ENCODE results near the gene TTLL3.
A peak's percentile ranks its signal among the peaks of the same experiment; 100 is the strongest.
"Not testable (repeated sequence)": the region's sequence is repeated elsewhere in the genome, so short reads cannot be mapped to it uniquely, and the experiment has no call there.

Gene TTLL3

GRCh38 chr3:9833078-9833477, 23.0 kb downstream of the TTLL3 start:
- no peak overlapping the region for H3K4me3 Mint-ChIP-seq
- peaks cover 7% of the 10 kb centered on the region for H3K4me1 Mint-ChIP-seq (ENCODE audit: low read depth)
- H3K9me3 Mint-ChIP-seq (ENCODE audit: low read depth): no peaks in the 10 kb centered on the region
- H3K36me3 Mint-ChIP-seq: peaks cover 4% of the 10 kb centered on the region
- no peaks in the 10 kb centered on the region for H3K27me3 Mint-ChIP-seq
- no peak overlapping the region for H3K27ac Mint-ChIP-seq

GRCh38 chr3:9834520-9835380, 24.7 kb downstream of the TTLL3 start:
- Mint-ChIP-seq H3K9me3 (ENCODE audit: low read depth) (no peaks in the 10 kb centered on the region), H3K36me3 (peaks cover 4% of the 10 kb centered on the region), H3K4me3 (no peak overlapping the region), H3K27me3 (no peaks in the 10 kb centered on the region), H3K27ac (no peak overlapping the region), H3K4me1 (ENCODE audit: low read depth) (peaks cover 7% of the 10 kb centered on the region)

- Mint-ChIP-seq H3K27me3 (no peaks in the 10 kb centered on the region), H3K36me3 (peaks cover 6% of the 10 kb centered on the region), H3K9me3 (ENCODE audit: low read depth) (no peaks in the 10 kb centered on the region), H3K4me3 (no peak overlapping the region), H3K4me1 (ENCODE audit: low read depth) (peaks cover 11% of the 10 kb centered on the region), H3K27ac (no peak overlapping the region)
These were observed 27.9 kb downstream of the TTLL3 start for GRCh38 chr3:9837701-9838582.

- Mint-ChIP-seq H3K4me3 (no peak overlapping the region), H3K9me3 (ENCODE audit: low read depth) (no peaks in the 10 kb centered on the region), H3K4me1 (ENCODE audit: low read depth) (peaks cover 15% of the 10 kb centered on the region), H3K27ac (no peak overlapping the region), H3K36me3 (peaks cover 6% of the 10 kb centered on the region), H3K27me3 (no peaks in the 10 kb centered on the region)
These were observed 28.8 kb downstream of the TTLL3 start for GRCh38 chr3:9838856-9839255.

GRCh38 chr3:9841015-9841414, 31.0 kb downstream of the TTLL3 start:
- Mint-ChIP-seq H3K36me3 (peaks cover 3% of the 10 kb centered on the region), H3K27ac (peak overlapping the region; percentile 16), H3K4me3 (peak overlapping the region; percentile 46), H3K27me3 (no peaks in the 10 kb centered on the region), H3K9me3 (ENCODE audit: low read depth) (no peaks in the 10 kb centered on the region), H3K4me1 (ENCODE audit: low read depth) (peaks cover 20% of the 10 kb centered on the region)

- Mint-ChIP-seq H3K4me3 (peak within 1 kb of the TSS; percentile 96), H3K9me3 (ENCODE audit: low read depth) (no peaks in the 10 kb centered on the region), H3K27me3 (no peaks in the 10 kb centered on the region), H3K36me3 (peaks cover 3% of the 10 kb centered on the region), H3K27ac (peak within 1 kb of the TSS; percentile 94), H3K4me1 (ENCODE audit: low read depth) (peaks cover 20% of the 10 kb centered on the region)
These were observed 33.8 kb downstream of the TTLL3 start, which contains the start of gene RPUSD3 for GRCh38 chr3:9843715-9844438. Gene RPUSD3, minus strand, starts transcription at chr3:9844008. Its CDS starts 18 bp downstream, at chr3:9843990.

GRCh38 chr3:9846231-9846630, 36.2 kb downstream of the TTLL3 start:
- Mint-ChIP-seq H3K4me3 (no peak overlapping the region), H3K27ac (no peak overlapping the region), H3K4me1 (ENCODE audit: low read depth) (peaks cover 20% of the 10 kb centered on the region), H3K36me3 (peaks cover 3% of the 10 kb centered on the region), H3K9me3 (ENCODE audit: low read depth) (no peaks in the 10 kb centered on the region), H3K27me3 (no peaks in the 10 kb centered on the region)

- Mint-ChIP-seq H3K27me3 (no peaks in the 10 kb centered on the region), H3K4me3 (no peak overlapping the region), H3K36me3 (peaks cover 3% of the 10 kb centered on the region), H3K27ac (no peak overlapping the region), H3K9me3 (ENCODE audit: low read depth) (no peaks in the 10 kb centered on the region), H3K4me1 (ENCODE audit: low read depth) (peaks cover 16% of the 10 kb centered on the region)
These were observed 36.9 kb downstream of the TTLL3 start for GRCh38 chr3:9846931-9847488.

GRCh38 chr3:9847870-9848269, 37.8 kb downstream of the TTLL3 start:
- H3K4me3 Mint-ChIP-seq; H3K27me3 Mint-ChIP-seq; H3K36me3 Mint-ChIP-seq; H3K4me1 Mint-ChIP-seq (ENCODE audit: low read depth); H3K27ac Mint-ChIP-seq; H3K9me3 Mint-ChIP-seq (ENCODE audit: low read depth): not testable (repeated sequence)

- not testable (repeated sequence) for H3K9me3 Mint-ChIP-seq (ENCODE audit: low read depth); H3K4me3 Mint-ChIP-seq; H3K27me3 Mint-ChIP-seq; H3K36me3 Mint-ChIP-seq; H3K4me1 Mint-ChIP-seq (ENCODE audit: low read depth); H3K27ac Mint-ChIP-seq
These were observed 38.8 kb downstream of the TTLL3 start for GRCh38 chr3:9848860-9849259.

GRCh38 chr3:9851383-9851782, 41.3 kb downstream of the TTLL3 start:
- H3K36me3 Mint-ChIP-seq; H3K27me3 Mint-ChIP-seq; H3K4me1 Mint-ChIP-seq (ENCODE audit: low read depth); H3K4me3 Mint-ChIP-seq; H3K27ac Mint-ChIP-seq; H3K9me3 Mint-ChIP-seq (ENCODE audit: low read depth): not testable (repeated sequence)

- H3K4me3 Mint-ChIP-seq; H3K4me1 Mint-ChIP-seq (ENCODE audit: low read depth); H3K27ac Mint-ChIP-seq; H3K27me3 Mint-ChIP-seq; H3K36me3 Mint-ChIP-seq; H3K9me3 Mint-ChIP-seq (ENCODE audit: low read depth): not testable (repeated sequence)
These were observed 41.9 kb downstream of the TTLL3 start for GRCh38 chr3:9851926-9852325.

- Mint-ChIP-seq H3K27me3 (no peaks in the 10 kb centered on the region), H3K4me1 (ENCODE audit: low read depth) (no peaks in the 10 kb centered on the region), H3K36me3 (no peaks in the 10 kb centered on the region), H3K9me3 (ENCODE audit: low read depth) (no peaks in the 10 kb centered on the region), H3K27ac (no peak overlapping the region), H3K4me3 (no peak overlapping the region)
These were observed 42.5 kb downstream of the TTLL3 start for GRCh38 chr3:9852528-9852927.

- not testable (repeated sequence) for H3K4me1 Mint-ChIP-seq (ENCODE audit: low read depth); H3K36me3 Mint-ChIP-seq; H3K27me3 Mint-ChIP-seq; H3K9me3 Mint-ChIP-seq (ENCODE audit: low read depth); H3K27ac Mint-ChIP-seq; H3K4me3 Mint-ChIP-seq
These were observed 44.4 kb downstream of the TTLL3 start for GRCh38 chr3:9854291-9854940.
